K562 (cell line): ENCODE measurements around the gene GNGT1. TPM values are rescaled to one million over a fixed set of nuclear protein-coding genes. Genes with fewer than 3 reads are reported as not detected.

ENCODE experiments used
- ATAC-seq: fragments of 200-7000 bp; cut with Tn5 transposase; 3 replicates; pipeline ENCODE4 v1.9.1; 2020; ENCODE audit warnings: moderate library complexity
- BruUV-seq: library from RNA; stranded (reverse); fragments of 400-500 nt; replicated peaks from 2 replicates; lab custom pipeline; 2021; lab: Mats Ljungman, UMichigan
- CTCF ChIA-PET: fragments of 300-600 bp; formaldehyde crosslinking; extraction: SDS; loops from one replicate; lab custom pipeline; 2021; ENCODE audit warnings: low intra/inter-chr PET ratio; lab: Yijun Ruan, JAX
- POLR2A ChIA-PET: fragments of 300-600, 350-650 bp; sonication (Branson Sonifier 250); formaldehyde crosslinking; extraction: SDS; loops from one replicate; lab custom pipeline; 2021; ENCODE audit warnings: antibody characterized with exemption, inconsistent platforms; lab: Yijun Ruan, JAX
- DNase-seq, 4 experiments: peaks; one replicate each; pipeline versions ENCODE4 v3.0.0 to v3.0.0-alpha.2; 2011 to 2018; ENCODE audit warnings: low spot score in 3 of 4, mixed read lengths in 3 of 4; ENCODE audit errors: extremely low read depth in 1 of 4
- FAIRE-seq: peaks from 2 replicates; lab custom pipeline; 2011; peaks lifted over from hg19 to GRCh38; lab: Jason Lieb, UNC
- H2AFZ ChIP-seq: 2 replicates; pipeline ENCODE4 v1.6.0; 2011; ENCODE audit warnings: low read depth, low read length, control low read depth, inconsistent platforms
- H3K27ac ChIP-seq: fragments of 200-600 bp; 3 replicates; pipeline ENCODE4 v1.8.0; 2011; ENCODE audit warnings: low read depth, mild to moderate bottlenecking, control low read depth, inconsistent platforms, low read length, moderate library complexity, mixed read lengths; ENCODE audit errors: extremely low read depth
- H3K27me3 ChIP-seq, 2 experiments: fragments of 300-600 bp in 1 of 2; 2 replicates in 1 of 2; 3 replicates in 1 of 2; pipeline versions ENCODE4 v1.6.0 to v1.8.0; 2011; ENCODE audit warnings: inconsistent platforms in 2 of 2, low read length in 2 of 2, mild to moderate bottlenecking in 1 of 2, mixed read lengths in 1 of 2, moderate library complexity in 1 of 2; ENCODE audit not compliant: control insufficient read depth in 2 of 2, insufficient read depth in 2 of 2
- H3K36me3 ChIP-seq: fragments of 300-600 bp; 3 replicates; pipeline ENCODE4 v1.8.0; 2011; ENCODE audit warnings: mild to moderate bottlenecking, low read length, inconsistent platforms; ENCODE audit not compliant: control insufficient read depth, insufficient read depth
- H3K4me1 ChIP-seq, 2 experiments: fragments of 200-600 bp in 1 of 2; replicated peaks in 1 of 2; 2 replicates in 1 of 2; 3 replicates in 1 of 2; pipeline versions ENCODE4 v1.5.1 to v1.8.0; 2011; ENCODE audit warnings: inconsistent platforms in 2 of 2, low read length in 2 of 2, mild to moderate bottlenecking in 1 of 2, mixed read lengths in 1 of 2, moderate library complexity in 1 of 2; ENCODE audit not compliant: control insufficient read depth in 2 of 2, insufficient read depth in 2 of 2
- H3K4me2 ChIP-seq: 2 replicates; pipeline ENCODE4 v1.6.1; 2011; ENCODE audit warnings: low read length, control low read depth, inconsistent platforms, mixed read lengths; ENCODE audit not compliant: insufficient read depth
- H3K4me3 ChIP-seq: fragments of 200-600 bp; sonication (generic), shearing (Covaris generic); 2 replicates; pipeline ENCODE4 v1.5.1; 2016; ENCODE audit warnings: control low read depth, inconsistent platforms
- H3K79me2 ChIP-seq: fragments of 200-600 bp; 3 replicates; pipeline ENCODE4 v1.8.0; 2011; ENCODE audit warnings: low read length, inconsistent platforms; ENCODE audit not compliant: control insufficient read depth, insufficient read depth
- H3K9ac ChIP-seq, 2 experiments: 2 replicates each; pipeline versions ENCODE4 v1.6.0 to v1.6.1; 2011; ENCODE audit warnings: low read depth in 2 of 2, low read length in 2 of 2, control low read depth in 1 of 2, inconsistent platforms in 1 of 2, mild to moderate bottlenecking in 1 of 2, mixed read lengths in 1 of 2; ENCODE audit not compliant: insufficient read depth in 1 of 2
- H3K9me1 ChIP-seq: one replicate; pipeline ENCODE4 v1.6.0; 2011; ENCODE audit warnings: inconsistent platforms, mild to moderate bottlenecking, low read length, moderate library complexity; ENCODE audit not compliant: control insufficient read depth, insufficient read depth
- H3K9me3 ChIP-seq: replicated peaks from 2 replicates; pipeline ENCODE4 v1.5.1; 2011; ENCODE audit warnings: low read depth, low read length, inconsistent platforms; ENCODE audit not compliant: control insufficient read depth, insufficient read depth
- H4K20me1 ChIP-seq: replicated peaks from 2 replicates; pipeline ENCODE4 v1.6.1; 2011; ENCODE audit warnings: low read length, inconsistent platforms, mixed read lengths; ENCODE audit not compliant: control insufficient read depth, insufficient read depth
- BACH1 ChIP-seq: fragments of 200-800 bp; sonication (Bioruptor generic); IDR thresholded peaks from 2 replicates; pipeline ENCODE4 v1.6.1; 2016; ENCODE audit warnings: missing genetic modification characterization, missing compliant biosample characterization
- ETV5 ChIP-seq: sonication (generic); formaldehyde crosslinking; IDR thresholded peaks from 2 replicates; pipeline ENCODE4 v1.4.0; 2020; ENCODE audit warnings: low read depth, mild to moderate bottlenecking, missing genetic modification reagents
- PATZ1 ChIP-seq: fragments of 250-450 bp; sonication (Bioruptor Pico); IDR thresholded peaks from 2 replicates; pipeline ENCODE4 v1.5.0; 2020; ENCODE audit warnings: mild to moderate bottlenecking, borderline replicate concordance
- PREB ChIP-seq: sonication (generic); formaldehyde crosslinking; IDR thresholded peaks from 2 replicates; pipeline ENCODE4 v1.8.1; 2023; ENCODE audit warnings: mild to moderate bottlenecking, missing genetic modification reagents
- SMAD1 ChIP-seq: fragments of 150-350 bp; IDR thresholded peaks from 2 replicates; pipeline ENCODE4 v1.6.1; 2014; ENCODE audit warnings: low read length, low read depth; ENCODE audit not compliant: partially characterized antibody
- TCF7 ChIP-seq: sonication (generic); IDR thresholded peaks from 2 replicates; pipeline ENCODE4 v1.6.1; 2016; ENCODE audit warnings: antibody characterized with exemption, borderline replicate concordance
- TFE3 ChIP-seq: fragments of 450-650 bp; formaldehyde crosslinking; IDR thresholded peaks from 2 replicates; pipeline ENCODE4 v1.4.0; 2020; ENCODE audit warnings: mild to moderate bottlenecking, mixed read lengths
- WGBS: fragments of 100-300 bp; shearing (Covaris generic); methylation state at CpG from one replicate; pipeline ENCODE4 v1.1.6; 2016; ENCODE audit warnings: low coverage, mixed read lengths; ENCODE audit not compliant: insufficient coverage; ENCODE audit errors: missing lambda C conversion rate; 5-methylcytosine and 5-hydroxymethylcytosine counted together
- in situ Hi-C: fragments of 300-500 bp; cut with MboI; formaldehyde crosslinking; loops from 4 replicates; pipeline ENCODE4 v1.15.0; 2018; ENCODE audit warnings: inconsistent platforms, mixed read lengths
- intact Hi-C: fragments of 100-400 bp; cut with micrococcal nuclease; formaldehyde crosslinking; loops from 2 replicates; pipeline ENCODE4 v1.14.2; 2022
- polyA plus RNA-seq, 8 experiments: library from polyadenylated mRNA; depleted of rRNA in 4 of 8; stranded (reverse) in 5 of 8; unstranded in 3 of 8; fragments of >200 nt; fragmentation: Nextera tagmentation in 2 of 8; fragmentation: Illumina TruSeq in 1 of 8; extraction: Ambion mirVana in 2 of 8; extraction: Trizol in 1 of 8; gene quantifications; 2 replicates each; pipeline versions ENCODE4 v1.2.1 to v1.2.3, GENCODE V29; 2011 to 2014; ENCODE audit warnings: inconsistent platforms in 1 of 8, missing spikeins in 1 of 8
- total RNA-seq, 7 experiments: library from RNA; depleted of rRNA in 6 of 7; stranded (reverse); fragments of >200 nt in 6 of 7; fragmentation: Illumina TruSeq in 2 of 7; extraction: Trizol in 2 of 7; gene quantifications; 2 replicates each; pipeline versions ENCODE4 v1.2.1 to v1.2.3, GENCODE V29; 2011 to 2021; ENCODE audit warnings: low replicate concordance in 1 of 7

Gene GNGT1
- total and polyA plus RNA-seq, 9 of the 15 experiments (the other 6 are each of a cell fraction or from before 2014, with no cell fraction given) = 0.04 to 0.83 (median 0.51) TPM; not detected in 2

DNA sequence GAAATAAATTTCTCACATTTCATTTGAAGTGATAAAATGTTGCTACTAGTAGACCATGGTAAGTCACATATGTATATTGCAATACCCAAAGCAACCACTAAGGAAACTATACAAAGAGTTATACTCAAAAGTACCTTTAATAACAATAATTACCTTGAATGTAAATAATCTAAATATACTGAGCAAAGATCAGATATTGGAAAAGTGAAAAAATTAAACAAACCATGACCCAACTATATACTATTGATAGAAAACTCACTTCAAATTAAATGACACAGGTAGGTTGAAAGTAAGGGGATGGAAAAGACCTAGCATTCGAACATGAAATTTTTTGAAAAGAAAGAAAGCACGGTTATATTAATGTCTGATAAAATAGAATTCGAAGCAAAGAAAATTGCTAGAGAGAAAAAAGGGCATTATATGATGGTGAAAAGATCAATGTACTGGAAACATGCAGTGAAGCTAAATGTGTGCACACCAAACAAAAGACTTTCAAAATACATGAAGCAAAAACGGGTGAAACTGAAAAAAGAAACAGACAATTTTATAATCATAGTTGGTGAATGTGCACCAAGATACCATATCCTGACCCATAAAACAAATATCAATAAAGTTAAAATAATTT is 44.9 kb upstream of the GNGT1 start:
- 0% methylated on average over 4 of the region's 4 CpGs for WGBS
- DNase-seq = no peak
- no peak for TF ChIP-seq ETV5 (CRISPR knock-in tag)
- TF ChIP-seq TCF7 = no peak
- TF ChIP-seq TFE3 = no peak
- TF ChIP-seq BACH1 (tag) = no peak
- no peak for TF ChIP-seq PREB (CRISPR knock-in tag)
- TF ChIP-seq PATZ1 = no peak
- no peak for TF ChIP-seq SMAD1
- Histone ChIP-seq H3K4me3 (no peak overlapping the region), H4K20me1 (no peaks in the 10 kb centered on the region), H3K27me3 (no peaks in the 10 kb centered on the region; a peak in 1 of 5 replicates), H3K9me1 (no peaks in the 10 kb centered on the region), H2AFZ (no peak overlapping the region), H3K9me3 (no peaks in the 10 kb centered on the region), H3K27ac (no peak overlapping the region), H3K79me2 (no peaks in the 10 kb centered on the region), H3K4me1 (no peaks in the 10 kb centered on the region), H3K36me3 (no peaks in the 10 kb centered on the region), H3K4me2 (no peak overlapping the region), H3K9ac (no peak overlapping the region)
- in situ Hi-C loops = no loop called here
- BruUV-seq = no TSS peak
- ATAC-seq = no peak
- FAIRE-seq = no peak
- CTCF ChIA-PET = no interaction called here
- intact Hi-C loops = no loop called here
- POLR2A ChIA-PET = no interaction called here
